Right lung (tissue), 5 donors: ENCODE measurements around the gene SRBD1. TPM values are rescaled to one million over a fixed set of nuclear protein-coding genes. Genes with fewer than 3 reads are reported as not detected.

Source experiments
- DNase-seq, 2 donors: peaks; one replicate each; pipeline ENCODE4 v3.0.0-alpha.2; 2013
- polyA plus RNA-seq, 5 donors: library from polyadenylated mRNA; unstranded; fragments of 120-200 nt; gene quantifications; one replicate each; pipeline versions ENCODE4 v1.2.1 to v1.2.3, GENCODE V29; 2013; ENCODE audit warnings: inconsistent platforms in 1 of 5, low replicate concordance in 1 of 5; ENCODE audit not compliant: insufficient read length in 5 of 5, insufficient read depth in 1 of 5

The SRBD1 gene
- polyA plus RNA-seq, 5 donors = 14.7 to 20.3 (median 18.0) TPM

- no peak for DNase-seq
Measured at GRCh38 chr2:45379399-45380087, 231.5 kb downstream of the SRBD1 start.

DNA sequence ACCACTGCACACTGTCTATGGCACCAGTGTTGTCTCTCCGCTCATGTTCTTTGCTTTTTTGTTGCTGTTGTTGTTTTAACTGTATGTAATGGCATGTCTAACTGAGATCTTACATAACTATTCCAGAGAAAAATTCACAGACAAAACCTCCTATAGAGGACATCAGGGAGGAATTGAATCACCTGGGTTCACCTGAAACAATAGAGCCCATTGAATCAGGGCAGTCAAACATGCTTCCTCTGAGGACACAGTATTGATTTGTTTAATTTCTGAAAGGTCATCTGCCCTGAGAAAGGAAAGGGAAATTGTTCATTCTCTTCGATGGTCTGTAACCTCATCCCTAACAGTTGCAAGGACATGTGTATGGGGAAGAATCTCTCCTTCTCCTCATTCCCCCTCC is 237.5 kb downstream of the SRBD1 start:
- no peak for DNase-seq

- DNase-seq = no peak
Measured at GRCh38 chr2:45370369-45370768, 240.7 kb downstream of the SRBD1 start.

- DNase-seq = no peak
Measured at GRCh38 chr2:45368792-45369191, 242.3 kb downstream of the SRBD1 start.

- DNase-seq = no peak
Measured at GRCh38 chr2:45361666-45362065, 249.4 kb downstream of the SRBD1 start.

- DNase-seq = no peak
Measured at GRCh38 chr2:45354776-45355175, 256.3 kb downstream of the SRBD1 start.

DNA sequence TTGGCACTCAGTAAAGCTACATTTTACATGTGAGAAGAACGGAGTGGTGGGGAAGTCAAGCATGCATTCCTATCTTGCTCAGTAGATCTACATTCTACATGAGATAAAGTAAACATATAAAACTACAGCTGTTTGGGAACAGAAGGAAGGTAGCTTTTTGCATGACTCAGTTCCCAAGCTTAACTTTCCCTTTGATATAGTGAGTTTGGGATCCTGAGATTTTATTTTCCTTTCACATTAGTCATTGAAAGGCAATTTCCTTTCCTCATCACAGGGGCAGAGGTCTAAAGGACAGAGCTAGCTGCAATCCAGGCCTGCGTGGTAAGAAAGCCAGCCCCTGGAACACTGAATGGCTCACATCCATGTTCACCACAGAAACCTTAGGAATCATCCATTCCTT is 257.2 kb downstream of the SRBD1 start:
- DNase-seq = no peak

DNA sequence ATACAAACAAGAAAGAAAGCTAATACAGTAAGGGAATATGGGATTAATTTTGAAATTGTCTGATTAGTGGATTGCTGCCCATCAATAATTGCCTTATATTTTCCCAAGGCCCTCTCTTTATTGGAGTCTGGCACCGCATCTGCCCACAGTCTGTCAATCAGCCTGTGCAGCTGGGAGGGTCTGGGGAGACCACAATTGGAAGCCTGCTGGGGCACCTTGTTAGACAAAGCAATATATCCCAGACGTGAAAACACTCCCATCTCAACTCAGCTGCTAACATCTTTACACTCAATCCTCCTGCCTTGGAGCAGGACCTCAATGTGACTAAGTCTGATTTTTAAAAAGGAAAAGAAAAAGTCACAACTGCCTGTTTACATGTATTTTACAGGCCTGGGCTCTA is 258.6 kb downstream of the SRBD1 start:
- no peak for DNase-seq

DNA sequence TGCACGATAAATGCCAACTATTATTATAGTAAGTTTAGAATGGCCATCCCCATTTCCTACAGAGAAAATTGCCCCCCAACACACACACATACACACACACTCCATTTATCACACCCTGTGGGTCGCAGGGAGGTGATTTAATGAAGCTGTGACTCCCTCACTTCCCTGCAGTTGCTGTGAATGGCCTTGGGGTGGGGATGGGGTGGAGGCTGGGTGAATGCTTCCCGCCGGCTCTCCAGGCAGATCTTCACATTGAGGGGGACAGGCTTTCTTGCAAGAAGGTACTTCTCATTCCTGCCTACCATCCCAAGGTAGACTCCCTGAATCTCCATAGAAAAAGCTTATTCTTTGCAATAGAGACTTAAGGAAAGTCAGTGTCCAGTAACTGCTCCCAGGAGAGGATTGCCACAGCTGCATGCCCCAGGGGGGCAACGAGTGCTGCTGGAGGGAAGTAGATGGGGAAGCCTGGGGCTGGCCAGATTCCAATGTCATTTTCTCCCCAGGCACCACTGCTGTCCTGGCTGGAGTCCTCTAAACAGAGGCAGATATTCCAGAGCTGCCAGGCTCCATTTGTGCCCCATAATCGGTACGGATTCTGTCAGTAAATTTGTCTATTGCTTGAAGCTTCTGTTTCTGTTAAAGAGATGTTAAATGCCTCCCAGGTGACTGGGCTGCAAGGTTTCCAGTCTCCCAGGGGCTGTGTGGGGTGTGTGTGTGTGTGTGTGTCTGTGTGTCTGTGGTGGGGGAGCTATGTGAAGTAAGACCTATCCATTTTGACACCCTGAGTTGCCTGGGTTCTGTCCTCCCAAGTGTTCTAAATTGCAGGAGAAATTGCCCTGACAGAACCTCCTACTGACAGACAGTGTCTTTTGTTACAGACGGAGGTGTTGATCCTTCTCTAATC is 265.5 kb downstream of the SRBD1 start:
- DNase-seq = no peak

DNA sequence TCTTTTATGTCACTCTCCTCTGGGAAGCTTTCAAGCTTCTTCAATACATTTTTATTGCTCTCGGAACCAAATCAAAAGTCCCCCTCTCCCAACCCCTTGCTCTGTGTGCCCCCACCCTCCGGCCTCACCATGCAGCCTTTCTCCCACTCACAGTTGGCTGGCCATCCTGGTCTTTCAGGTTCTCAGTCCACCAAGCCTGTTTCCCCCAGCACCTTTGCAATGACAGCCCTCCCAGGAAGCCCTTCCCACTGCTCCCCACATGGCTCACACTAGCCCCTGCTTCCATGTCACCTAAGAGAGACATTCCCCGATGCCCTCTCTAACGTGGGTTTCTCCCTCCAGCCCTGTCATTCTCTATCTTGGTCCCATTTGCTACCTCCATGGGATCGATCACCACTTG is 266.6 kb downstream of the SRBD1 start:
- no peak for DNase-seq

- no peak for DNase-seq
Measured at GRCh38 chr2:45344071-45344470, 267.0 kb downstream of the SRBD1 start.

DNA sequence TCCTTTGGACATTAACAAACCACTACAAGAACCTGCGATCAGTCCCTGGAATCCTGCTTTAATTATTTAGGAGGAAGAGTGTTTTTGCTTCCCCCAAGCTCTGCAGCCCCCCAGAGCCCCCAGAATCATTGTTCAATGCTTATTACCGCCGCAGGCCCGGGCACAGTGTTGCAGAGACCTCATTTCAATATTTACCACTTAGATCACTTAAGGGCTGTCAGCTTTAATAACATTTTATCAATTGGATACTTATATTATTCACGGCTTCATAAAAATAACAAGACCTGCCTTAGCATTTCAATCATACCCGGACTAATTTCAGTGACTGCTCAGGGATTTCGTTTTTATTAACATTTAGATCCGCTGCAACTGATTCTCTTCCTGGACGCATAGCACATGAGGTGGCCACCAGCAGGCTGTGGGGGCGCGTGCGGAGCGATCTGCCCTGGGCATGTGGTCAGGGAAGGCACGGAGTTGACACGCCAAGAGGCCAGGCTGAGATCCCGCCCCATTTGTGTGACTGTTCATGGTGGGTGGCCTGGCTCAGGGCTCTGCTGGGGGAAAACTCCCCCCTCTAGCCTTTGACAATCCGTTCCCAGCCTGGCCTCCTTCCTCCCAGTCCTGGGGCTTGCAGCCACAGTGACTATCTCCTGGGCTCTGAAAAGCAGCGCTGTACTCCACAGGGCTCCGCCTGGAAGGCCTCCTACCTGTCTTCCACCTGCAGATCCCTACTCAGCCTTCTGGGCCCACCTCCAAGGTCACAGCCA is 267.6 kb downstream of the SRBD1 start:
- no peak for DNase-seq

- no peak for DNase-seq
Measured at GRCh38 chr2:45340318-45340717, 270.7 kb downstream of the SRBD1 start.

DNA sequence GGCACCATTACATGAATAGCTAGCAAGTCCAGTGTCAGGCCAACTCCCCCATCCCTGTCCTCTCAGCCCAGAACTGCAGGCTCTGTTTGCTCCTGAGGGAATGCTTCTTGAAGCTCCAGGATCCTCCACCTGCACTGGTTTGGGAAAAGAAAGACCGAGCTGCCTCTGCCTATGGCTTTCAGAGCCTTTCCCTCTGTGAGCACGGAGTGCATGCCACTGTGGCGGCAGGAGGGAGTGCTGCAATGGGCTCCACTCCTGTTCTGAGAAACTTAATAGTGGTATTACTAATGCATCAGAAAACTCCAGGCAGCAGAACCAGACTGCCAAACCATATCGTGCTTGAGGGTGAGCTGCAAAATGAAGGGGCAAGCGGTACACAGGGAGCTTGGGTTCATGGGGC is 271.8 kb downstream of the SRBD1 start:
- DNase-seq = no peak

Other genes with a start within 250 kb of the SRBD1 start
- gene PRKCE, start 40.4 kb upstream of the SRBD1 start, polyA plus RNA-seq = 10 to 100 TPM; 12.5 to 14.5 (median 12.8) TPM